GM12801 (cell line): Measurements from ENCODE around the gene ZFYVE21.

ENCODE experiments used
- TF ChIP-seq, protein P1 (sequence below): IDR thresholded peaks from one replicate; pipeline ENCODE4 v1.5.1; 2011; ENCODE audit warnings: control low read depth; ENCODE audit not compliant: insufficient read length; ENCODE audit errors: extremely low read depth

Gene ZFYVE21

DNA sequence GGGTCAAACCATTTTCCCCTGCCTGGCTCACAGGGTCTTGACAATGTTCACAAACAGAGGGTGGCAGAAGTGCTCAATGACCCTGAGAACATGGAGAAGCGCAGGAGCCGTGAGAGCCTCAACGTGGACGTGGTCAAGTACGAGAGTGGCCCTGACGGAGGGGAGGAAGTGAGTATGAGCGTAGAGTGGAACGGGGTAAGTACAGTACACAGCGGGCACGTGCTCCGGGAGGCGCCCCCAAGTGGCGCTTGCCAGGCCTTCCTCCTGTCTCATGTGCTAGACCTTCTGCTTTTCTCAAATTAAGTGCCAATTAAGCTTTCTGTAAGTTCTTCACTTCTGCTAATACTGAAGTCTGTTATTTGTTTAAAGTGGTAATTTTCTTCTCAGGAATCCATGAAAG lies 36.3 kb upstream of the ZFYVE21 start:
- TF ChIP-seq, protein P1, sequence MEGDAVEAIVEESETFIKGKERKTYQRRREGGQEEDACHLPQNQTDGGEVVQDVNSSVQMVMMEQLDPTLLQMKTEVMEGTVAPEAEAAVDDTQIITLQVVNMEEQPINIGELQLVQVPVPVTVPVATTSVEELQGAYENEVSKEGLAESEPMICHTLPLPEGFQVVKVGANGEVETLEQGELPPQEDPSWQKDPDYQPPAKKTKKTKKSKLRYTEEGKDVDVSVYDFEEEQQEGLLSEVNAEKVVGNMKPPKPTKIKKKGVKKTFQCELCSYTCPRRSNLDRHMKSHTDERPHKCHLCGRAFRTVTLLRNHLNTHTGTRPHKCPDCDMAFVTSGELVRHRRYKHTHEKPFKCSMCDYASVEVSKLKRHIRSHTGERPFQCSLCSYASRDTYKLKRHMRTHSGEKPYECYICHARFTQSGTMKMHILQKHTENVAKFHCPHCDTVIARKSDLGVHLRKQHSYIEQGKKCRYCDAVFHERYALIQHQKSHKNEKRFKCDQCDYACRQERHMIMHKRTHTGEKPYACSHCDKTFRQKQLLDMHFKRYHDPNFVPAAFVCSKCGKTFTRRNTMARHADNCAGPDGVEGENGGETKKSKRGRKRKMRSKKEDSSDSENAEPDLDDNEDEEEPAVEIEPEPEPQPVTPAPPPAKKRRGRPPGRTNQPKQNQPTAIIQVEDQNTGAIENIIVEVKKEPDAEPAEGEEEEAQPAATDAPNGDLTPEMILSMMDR = no peak

DNA sequence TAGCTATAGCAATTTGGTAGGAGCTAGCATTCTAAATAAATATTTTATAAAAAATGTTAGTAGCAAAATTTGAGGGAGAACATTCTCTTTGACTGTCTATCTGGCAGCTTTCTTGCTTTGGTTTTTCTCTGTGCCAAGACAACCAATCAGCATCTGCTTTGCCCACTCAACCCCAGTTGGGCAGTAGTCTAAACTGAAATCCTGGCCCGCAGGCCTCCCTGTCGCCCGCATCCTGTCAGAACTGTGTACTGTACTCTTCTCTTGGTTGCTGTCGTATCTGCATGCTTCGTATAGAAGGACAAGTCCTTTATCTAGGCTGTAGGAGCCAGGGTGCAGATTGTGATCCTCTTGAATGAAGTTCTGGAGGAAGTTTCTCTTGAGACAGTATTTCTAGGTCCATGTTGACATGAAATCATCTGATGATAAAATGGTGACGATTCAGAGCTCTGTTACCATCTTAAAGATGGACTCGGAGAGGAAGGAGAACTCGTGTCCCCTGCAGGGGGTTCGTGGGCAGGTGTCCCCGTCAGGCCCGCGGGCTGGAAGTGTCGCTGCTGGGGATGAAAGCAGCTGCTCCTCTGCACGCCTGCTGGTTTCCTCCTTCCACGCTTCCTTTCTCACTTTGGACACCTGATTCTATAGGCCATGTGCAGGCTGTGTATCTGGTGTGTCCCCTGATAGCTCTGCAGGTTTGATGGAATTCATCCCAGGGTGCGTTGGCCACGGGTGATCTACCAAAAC lies 34.9 kb upstream of the ZFYVE21 start:
- TF ChIP-seq, protein P1 = no peak

DNA sequence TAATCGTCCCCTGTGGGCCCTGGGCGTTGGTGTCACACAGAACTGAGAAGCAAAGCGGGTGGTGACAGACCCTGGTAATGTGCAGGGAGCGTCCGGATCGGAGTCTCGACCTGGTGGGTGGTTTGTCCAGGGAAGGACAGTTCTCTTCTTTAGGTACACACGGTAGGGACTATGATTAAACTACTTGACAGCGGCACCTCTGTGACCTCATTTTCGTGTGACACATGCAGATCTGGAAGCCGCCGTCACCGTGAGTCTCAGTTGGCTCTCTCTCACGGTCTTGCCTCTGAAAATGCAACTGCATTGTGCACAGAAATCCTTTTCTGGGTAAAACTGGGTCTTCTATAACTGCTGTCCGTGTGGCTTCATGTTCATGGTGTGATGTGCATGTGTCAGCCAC lies 32.5 kb upstream of the ZFYVE21 start:
- TF ChIP-seq, protein P1 = no peak

DNA sequence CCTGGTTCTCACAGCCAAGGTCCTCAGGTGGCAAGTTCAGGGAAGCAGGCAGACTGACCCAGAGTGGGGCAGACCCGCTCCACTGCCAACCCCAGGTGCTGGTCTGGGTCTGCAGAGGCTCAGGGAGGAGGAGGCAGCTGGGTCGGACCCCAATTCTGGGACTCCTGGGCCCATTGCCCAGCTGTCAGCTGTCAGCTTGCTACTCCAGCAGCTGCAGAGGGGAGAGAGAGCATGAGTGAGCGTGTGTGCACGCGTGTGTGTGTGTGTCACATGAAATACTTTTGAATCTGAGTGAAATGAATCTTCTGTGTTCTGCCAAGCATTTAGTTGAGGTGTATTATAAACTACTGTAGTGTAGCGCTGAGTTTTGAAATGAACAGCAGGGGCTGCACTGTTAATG lies 31.1 kb upstream of the ZFYVE21 start:
- TF ChIP-seq, protein P1 = no peak

DNA sequence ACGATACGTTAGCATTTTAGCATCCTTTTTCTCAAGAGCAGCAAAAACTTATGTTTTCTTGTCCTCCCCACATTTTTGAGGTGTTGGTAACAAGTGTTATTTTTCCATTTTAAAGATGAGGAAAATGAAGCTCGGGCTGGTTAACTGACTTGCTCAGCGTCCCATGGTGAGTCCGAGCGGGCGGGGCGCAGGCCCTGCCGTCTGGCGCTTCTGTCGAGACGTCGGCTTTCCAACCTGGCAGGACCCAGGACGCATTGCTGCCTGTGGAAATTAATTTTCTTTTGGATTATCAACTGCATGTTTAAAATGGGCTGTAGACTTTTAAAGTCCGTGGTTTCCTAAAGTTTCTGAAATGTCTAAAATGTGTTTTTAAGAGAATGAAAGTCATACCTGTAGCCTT lies 30.7 kb upstream of the ZFYVE21 start:
- TF ChIP-seq, protein P1 = no peak

DNA sequence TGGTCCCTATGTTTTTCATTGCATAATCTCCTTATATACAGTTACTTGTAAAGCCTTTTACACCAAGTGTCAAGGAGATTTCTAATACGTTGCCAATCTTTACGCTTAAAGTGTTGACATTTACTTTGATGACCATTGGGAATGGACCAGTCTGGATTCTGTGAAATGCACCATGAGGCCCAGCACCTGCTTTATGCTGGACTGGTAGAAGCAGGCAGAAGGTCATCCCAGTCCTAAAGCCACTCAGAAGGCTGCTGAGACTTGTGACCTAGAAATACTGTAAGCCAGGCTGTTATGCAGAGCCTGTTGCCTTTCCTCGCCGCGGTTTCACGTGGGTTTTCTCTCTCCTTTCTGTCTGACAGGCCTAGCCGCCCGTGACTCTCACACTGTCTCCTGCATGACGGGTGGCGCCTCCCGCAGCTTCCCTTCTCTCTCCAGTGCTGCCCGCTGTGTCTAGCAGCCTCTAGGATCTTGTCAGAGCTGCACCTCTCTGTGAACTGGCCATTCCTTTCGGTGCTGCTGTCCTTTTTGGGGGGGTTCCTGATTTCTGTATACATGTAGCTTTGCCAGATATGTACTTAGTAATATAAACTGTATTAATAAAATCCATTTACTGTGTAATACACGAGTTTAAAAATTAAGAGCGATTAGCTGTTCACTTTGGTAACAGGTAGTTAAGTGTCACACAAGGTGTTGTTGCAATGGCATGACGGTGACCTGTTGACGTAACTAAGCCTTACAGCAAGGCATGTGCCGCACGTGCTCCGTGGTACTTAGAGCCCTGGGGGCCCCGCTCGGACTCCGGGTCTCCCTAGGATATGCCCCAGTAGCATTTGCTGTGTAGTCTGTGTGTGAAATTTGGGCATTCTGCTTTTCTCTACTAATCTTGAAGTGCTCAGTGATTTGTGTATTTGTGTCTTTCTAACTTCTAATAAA lies 30.1 kb upstream of the ZFYVE21 start:
- TF ChIP-seq, protein P1 = no peak

DNA sequence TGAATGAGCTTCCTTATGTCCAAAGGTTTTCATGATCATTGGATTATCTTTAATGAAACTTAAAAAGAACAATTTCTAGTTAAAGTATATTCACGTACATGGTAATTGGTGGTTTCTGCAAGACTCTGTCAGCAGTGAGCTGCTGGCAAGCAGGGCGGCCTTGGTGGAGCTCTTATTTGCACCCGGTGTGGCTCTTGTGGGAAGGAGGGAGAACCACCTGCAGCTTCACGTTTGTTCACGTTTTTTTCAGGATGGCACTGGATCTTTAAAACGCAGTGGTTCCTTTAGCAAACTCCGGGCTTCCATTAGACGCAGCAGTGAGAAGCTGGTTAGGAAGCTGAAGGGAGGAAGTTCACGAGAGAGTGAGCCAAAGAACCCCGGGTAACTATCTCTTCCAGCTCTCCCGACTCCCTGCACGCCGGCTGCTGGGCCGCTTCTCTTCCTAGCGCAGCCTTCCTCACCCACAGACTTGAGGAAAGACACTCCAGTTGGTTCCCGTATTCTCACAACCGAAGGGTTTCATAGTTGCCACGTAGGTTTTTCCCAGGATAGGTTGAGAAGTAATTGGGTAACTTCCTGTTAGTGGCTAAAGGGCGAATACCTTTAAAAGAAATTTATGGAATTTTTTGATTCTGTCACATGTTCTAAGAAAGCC lies 28.7 kb upstream of the ZFYVE21 start:
- TF ChIP-seq, protein P1 = no peak
